Activated CD4-positive, CD25-positive, alpha-beta regulatory T cell treated with anti-CD3 and anti-CD28 coated beads, Interleukin-2, amount 50 U/mL, for 24 hours (primary cell): Measurements from ENCODE around the gene CHST11.

Source experiments
- ATAC-seq, 2 donors: fragments of 150-1000 bp; cut with Tn5 transposase; one replicate each; pipeline ENCODE4 v1.10.0; 2021; ENCODE audit warnings: mild to moderate bottlenecking in 1 of 2, moderate library complexity in 1 of 2

Gene CHST11

GRCh38 chr12:104484079-104484478 lies 27.3 kb downstream of the CHST11 start:
- no peak for ATAC-seq

DNA sequence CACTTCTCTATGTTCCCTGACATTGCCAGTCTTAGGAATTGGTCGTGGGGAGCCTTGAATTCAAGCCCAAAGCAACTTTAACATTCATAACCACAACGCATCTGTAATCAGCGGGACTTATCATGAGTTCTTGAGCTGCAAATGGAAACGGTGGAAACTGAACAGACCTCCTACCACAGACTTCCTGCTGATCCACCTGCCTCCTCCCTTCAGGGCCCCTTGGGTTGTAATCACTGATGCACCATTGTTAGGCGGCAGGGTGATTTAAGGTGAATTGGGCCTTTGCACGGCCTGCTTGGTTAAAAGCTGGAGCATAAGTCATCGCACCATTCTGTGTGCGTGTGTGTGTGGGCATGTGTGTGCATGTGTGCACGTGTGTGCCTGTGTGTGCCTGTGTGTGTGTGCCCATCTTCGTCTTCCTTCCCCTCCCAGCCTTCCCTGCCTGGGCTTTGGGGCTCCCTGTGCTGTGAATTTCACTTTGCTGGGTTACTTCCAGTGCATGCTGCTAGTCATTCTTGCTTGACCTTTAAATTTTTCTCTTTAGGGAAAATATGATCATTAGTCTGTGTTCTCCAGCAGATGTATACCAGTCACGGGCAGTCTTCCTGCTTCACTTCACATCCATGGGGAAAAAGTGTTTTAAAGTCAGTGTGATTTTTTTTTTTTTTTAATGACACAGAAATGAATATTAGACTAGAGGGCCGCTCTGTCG lies 29.1 kb downstream of the CHST11 start:
- peak; percentile 66 to 75 for ATAC-seq

- ATAC-seq = no peak
Measured at GRCh38 chr12:104486363-104486750, 29.6 kb downstream of the CHST11 start.

GRCh38 chr12:104486943-104487819 lies 30.4 kb downstream of the CHST11 start:
- ATAC-seq = peak in 1 of 2 donors; percentile 32

DNA sequence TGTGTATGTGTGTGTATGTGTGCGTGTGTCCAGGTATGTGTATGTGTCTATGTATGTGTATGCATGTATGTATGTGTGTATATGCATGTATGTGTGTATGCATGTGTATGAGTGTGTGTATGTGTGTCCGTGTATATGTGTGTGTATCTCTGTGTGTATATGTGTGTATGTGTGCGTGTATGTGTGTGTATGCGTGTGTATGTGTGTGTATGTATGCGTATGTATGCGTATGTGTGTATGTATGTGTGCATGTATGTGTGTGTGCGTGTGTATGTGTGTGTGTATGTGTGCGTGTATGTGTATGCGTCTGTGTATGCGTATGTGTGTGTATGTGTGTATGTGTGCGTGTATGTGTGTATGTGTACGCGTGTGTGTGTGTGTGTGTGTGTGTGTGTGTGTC lies 31.6 kb downstream of the CHST11 start:
- no peak for ATAC-seq

DNA sequence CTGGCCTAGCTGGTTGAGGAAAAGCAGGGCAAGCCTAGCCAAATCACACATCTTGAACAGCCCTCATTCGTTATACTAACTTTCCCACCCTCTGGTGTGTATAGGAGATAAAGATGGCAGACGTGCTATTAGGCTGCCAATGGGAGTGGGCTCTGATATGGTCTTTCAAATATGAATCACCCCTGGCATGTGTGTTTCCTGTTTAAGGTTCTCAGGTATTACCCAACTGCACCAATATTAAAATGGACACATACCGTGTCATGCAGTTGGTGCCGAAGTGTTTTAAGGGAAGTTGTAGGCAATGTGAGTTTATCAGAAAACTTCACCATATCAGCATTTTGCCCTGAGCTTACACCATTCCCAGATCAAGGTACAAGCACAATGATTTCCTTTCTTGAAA lies 33.4 kb downstream of the CHST11 start:
- ATAC-seq = no peak

GRCh38 chr12:104490850-104491249 lies 34.1 kb downstream of the CHST11 start:
- ATAC-seq = no peak

- no peak for ATAC-seq
Measured at GRCh38 chr12:104493496-104493895, 36.7 kb downstream of the CHST11 start.

- ATAC-seq = peak; percentile 82 to 85
Measured at GRCh38 chr12:104494137-104494792, 37.5 kb downstream of the CHST11 start.

DNA sequence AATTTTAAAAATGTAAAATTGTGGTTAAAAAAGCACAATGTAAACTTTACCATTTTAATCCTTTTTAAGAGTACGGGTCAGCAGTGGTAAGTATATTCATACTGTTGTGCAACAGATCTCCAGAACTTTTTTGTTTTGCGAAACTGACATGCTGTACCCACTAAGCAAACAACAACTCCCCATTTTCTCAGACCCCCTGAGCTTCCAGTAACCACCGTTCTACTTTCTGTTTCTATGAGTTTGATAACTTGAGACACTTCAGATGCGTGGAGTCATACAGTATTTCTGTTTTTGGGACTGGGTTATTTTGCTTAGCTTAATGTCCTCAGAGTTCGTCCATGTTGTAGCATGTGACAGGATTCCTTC lies 38.0 kb downstream of the CHST11 start:
- peak; percentile 63 to 69 for ATAC-seq

- no peak for ATAC-seq
Measured at GRCh38 chr12:104495786-104496185, 39.0 kb downstream of the CHST11 start.

- no peak for ATAC-seq
Measured at GRCh38 chr12:104496336-104496735, 39.6 kb downstream of the CHST11 start.

GRCh38 chr12:104498211-104498801 lies 41.6 kb downstream of the CHST11 start:
- no peak for ATAC-seq

DNA sequence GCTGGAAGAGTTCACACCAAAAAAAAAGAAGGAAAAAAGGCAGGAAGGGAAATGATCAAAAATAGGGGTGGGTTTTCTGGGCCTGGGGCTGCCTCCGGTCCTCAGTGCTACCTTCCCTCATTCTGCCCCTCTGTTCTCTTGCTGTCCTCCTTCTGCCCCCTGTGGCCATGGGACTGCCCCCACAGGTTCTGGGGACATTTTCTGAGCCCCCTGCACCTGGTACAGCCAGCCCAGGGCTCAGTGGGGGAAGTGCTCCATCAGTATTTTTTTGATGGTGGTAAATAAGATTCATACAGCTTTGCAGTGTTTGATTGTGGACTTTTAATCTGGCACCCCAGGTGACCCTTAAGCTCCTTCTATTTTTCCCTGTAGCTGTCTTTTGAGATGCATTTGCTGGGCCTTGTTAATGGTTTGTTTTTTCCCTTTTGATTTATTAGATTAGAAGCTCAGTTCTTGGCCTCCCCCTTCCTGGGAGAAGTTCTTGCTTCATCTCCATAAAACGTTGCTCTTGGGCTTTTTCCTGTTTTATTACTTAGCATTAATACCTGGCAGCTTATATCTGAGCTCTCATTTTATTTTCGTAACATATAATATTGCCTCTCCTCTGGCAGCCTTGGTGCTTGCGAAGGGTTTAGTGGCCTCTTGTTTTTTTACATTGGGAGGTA lies 43.1 kb downstream of the CHST11 start:
- ATAC-seq = no peak

DNA sequence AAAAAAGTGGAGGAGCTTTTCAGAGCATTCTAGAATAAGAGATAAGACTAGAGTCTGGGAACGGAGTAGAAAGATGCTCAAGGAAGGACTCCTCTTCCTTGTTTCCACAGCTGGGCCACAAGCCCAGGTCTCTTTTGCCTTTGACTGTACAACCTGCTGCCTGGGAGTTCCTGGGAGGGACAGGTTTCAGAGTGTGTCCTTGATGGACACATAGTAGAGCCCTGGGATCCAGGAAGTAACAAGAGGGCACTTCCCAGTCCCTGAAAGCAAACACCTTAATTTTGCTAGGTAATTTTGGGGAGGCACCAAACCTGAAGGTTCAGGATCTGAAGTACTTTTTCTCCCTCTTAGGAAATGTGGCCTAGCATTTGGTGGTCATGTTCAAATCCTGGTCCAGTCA lies 44.4 kb downstream of the CHST11 start:
- ATAC-seq = no peak

GRCh38 chr12:104501660-104502059 lies 44.9 kb downstream of the CHST11 start:
- ATAC-seq = peak; percentile 55 to 57

- no peak for ATAC-seq
Measured at GRCh38 chr12:104502217-104502616, 45.5 kb downstream of the CHST11 start.

GRCh38 chr12:104502638-104503037 lies 45.9 kb downstream of the CHST11 start:
- no peak for ATAC-seq

GRCh38 chr12:104503191-104503590 lies 46.4 kb downstream of the CHST11 start:
- ATAC-seq = no peak

- ATAC-seq = no peak
Measured at GRCh38 chr12:104504146-104504545, 47.4 kb downstream of the CHST11 start.

- peak; percentile 88 to 89 for ATAC-seq
Measured at GRCh38 chr12:104505095-104505818, 48.5 kb downstream of the CHST11 start.
